HepG2 (cell line): ENCODE results near the gene TMEM8B. TPM values are rescaled to one million over a fixed set of nuclear protein-coding genes. Genes with fewer than 3 reads are reported as not detected.

Experiments
- ATAC-seq: fragments of 200-7000 bp; cut with Tn5 transposase; 3 replicates; pipeline ENCODE4 v1.9.1; 2020; ENCODE audit warnings: mild to moderate bottlenecking, moderate library complexity
- BruUV-seq: library from RNA; stranded (reverse); fragments of 400-500 nt; replicated peaks from 2 replicates; lab custom pipeline; 2021; lab: Mats Ljungman, UMichigan
- CTCF ChIA-PET: fragments of 300-600 bp; formaldehyde crosslinking; extraction: SDS; loops from one replicate; lab custom pipeline; 2021; ENCODE audit warnings: low total read pairs, inconsistent platforms, low intra/inter-chr PET ratio; lab: Yijun Ruan, JAX
- POLR2A ChIA-PET: fragments of 350-600 bp; sonication (Branson Sonifier 250); formaldehyde crosslinking; loops from one replicate; lab custom pipeline; 2020; ENCODE audit warnings: antibody characterized with exemption, inconsistent platforms; lab: Yijun Ruan, JAX
- DNase-seq: peaks from one replicate; pipeline ENCODE4 v3.0.0-alpha.2; 2015; ENCODE audit warnings: low spot score
- FAIRE-seq: peaks from 3 replicates; lab custom pipeline; 2011; peaks lifted over from hg19 to GRCh38; lab: Jason Lieb, UNC
- H2AFZ ChIP-seq: one replicate; pipeline ENCODE4 v1.6.1; 2011; ENCODE audit warnings: low read length, inconsistent platforms
- H3K27ac ChIP-seq: fragments of 300-600 bp; 3 replicates; pipeline ENCODE4 v1.8.0; 2011; ENCODE audit warnings: mixed run types, mild to moderate bottlenecking, mixed read lengths, low read length, inconsistent platforms; ENCODE audit not compliant: insufficient read depth; ENCODE audit errors: extremely low read length
- H3K27me3 ChIP-seq, 2 experiments: fragments of 200-600 bp in 1 of 2; 2 replicates in 1 of 2; 3 replicates in 1 of 2; pipeline versions ENCODE4 v1.6.0 to v1.8.0; 2011; ENCODE audit warnings: low read length in 2 of 2, mild to moderate bottlenecking in 2 of 2, moderate library complexity in 2 of 2, inconsistent platforms in 1 of 2; ENCODE audit not compliant: insufficient read depth in 2 of 2, control insufficient read depth in 1 of 2
- H3K36me3 ChIP-seq, 2 experiments: fragments of 200-600 bp in 1 of 2; replicated peaks in 1 of 2; 2 replicates in 1 of 2; 3 replicates in 1 of 2; pipeline versions ENCODE4 v1.5.1 to v1.8.0; 2011; ENCODE audit warnings: low read length in 2 of 2, inconsistent platforms in 1 of 2; ENCODE audit not compliant: insufficient read depth in 2 of 2, control insufficient read depth in 1 of 2
- H3K4me1 ChIP-seq: 2 replicates; pipeline ENCODE4 v1.5.1; 2012; ENCODE audit warnings: low read length, inconsistent platforms; ENCODE audit not compliant: insufficient read depth
- H3K4me2 ChIP-seq: 2 replicates; pipeline ENCODE4 v1.6.0; 2011; ENCODE audit warnings: low read depth, low read length, inconsistent platforms
- H3K4me3 ChIP-seq, 3 experiments: fragments of 200-600 bp in 1 of 3; sonication (generic), shearing (Covaris generic) in 1 of 3; replicated peaks in 1 of 3; 2 replicates each; pipeline ENCODE4 v1.5.1; 2011 to 2016; ENCODE audit warnings: low read length in 3 of 3, inconsistent platforms in 2 of 3, low read depth in 2 of 3, mild to moderate bottlenecking in 2 of 3, control low read depth in 1 of 3, mixed read lengths in 1 of 3; ENCODE audit not compliant: insufficient read depth in 1 of 3
- H3K79me2 ChIP-seq: one replicate; pipeline ENCODE4 v1.6.1; 2011; ENCODE audit warnings: low read length, inconsistent platforms; ENCODE audit not compliant: insufficient read depth
- H3K9ac ChIP-seq: 2 replicates; pipeline ENCODE4 v1.6.0; 2011; ENCODE audit warnings: mild to moderate bottlenecking, low read depth, low read length, inconsistent platforms; ENCODE audit not compliant: insufficient read depth
- H3K9me3 ChIP-seq: 2 replicates; pipeline ENCODE4 v1.5.1; 2012; ENCODE audit warnings: mild to moderate bottlenecking, low read length
- H4K20me1 ChIP-seq: 2 replicates; pipeline ENCODE4 v1.6.0; 2011; ENCODE audit warnings: inconsistent platforms, mild to moderate bottlenecking, low read length, moderate library complexity; ENCODE audit not compliant: insufficient read depth
- GABPB1 ChIP-seq: IDR thresholded peaks from 2 replicates; pipeline ENCODE4 v1.6.1; 2016; ENCODE audit warnings: mild to moderate bottlenecking, missing genetic modification reagents, moderate library complexity, missing compliant biosample characterization
- GTF3A ChIP-seq: sonication (generic); formaldehyde crosslinking; conservative IDR thresholded peaks from 2 replicates; pipeline ENCODE4 v1.4.0; 2020; ENCODE audit warnings: mild to moderate bottlenecking, missing genetic modification reagents
- HHEX ChIP-seq: IDR thresholded peaks from 2 replicates; pipeline ENCODE4 v1.6.1; 2016; ENCODE audit warnings: control low read depth
- HOXA3 ChIP-seq: sonication (generic); formaldehyde crosslinking; IDR thresholded peaks from 2 replicates; pipeline ENCODE4 v1.5.0; 2020; ENCODE audit warnings: missing genetic modification reagents
- JUND ChIP-seq: sonication (generic); formaldehyde crosslinking; IDR thresholded peaks from 2 replicates; pipeline ENCODE4 v1.8.0; 2022; ENCODE audit warnings: mild to moderate bottlenecking, missing genetic modification reagents
- PAXIP1 ChIP-seq: sonication (generic); formaldehyde crosslinking; conservative IDR thresholded peaks from 2 replicates; pipeline ENCODE4 v1.4.0; 2020; ENCODE audit warnings: mild to moderate bottlenecking, missing genetic modification reagents, moderate library complexity
- RXRA ChIP-seq: sonication (generic); formaldehyde crosslinking; IDR thresholded peaks from 2 replicates; pipeline ENCODE4 v1.5.1; 2020; ENCODE audit warnings: missing genetic modification reagents
- SALL2 ChIP-seq: sonication (generic); formaldehyde crosslinking; IDR thresholded peaks from 2 replicates; pipeline ENCODE4 v1.8.1; 2023; ENCODE audit warnings: mild to moderate bottlenecking, missing genetic modification reagents, inconsistent platforms
- SOX6 ChIP-seq, 2 experiments: fragments of 450-650 bp in 1 of 2; sonication (generic) in 1 of 2; formaldehyde crosslinking in 1 of 2; IDR thresholded peaks; 2 replicates each; pipeline versions ENCODE4 v1.4.0 to v1.6.1; 2017 to 2020; ENCODE audit warnings: antibody characterized with exemption in 1 of 2, mild to moderate bottlenecking in 1 of 2, missing genetic modification reagents in 1 of 2
- ZNF441 ChIP-seq: sonication (generic); formaldehyde crosslinking; IDR thresholded peaks from 2 replicates; pipeline ENCODE4 v1.7.0; 2021; ENCODE audit warnings: missing genetic modification reagents, borderline replicate concordance
- WGBS: methylation state at CpG from one replicate; pipeline ENCODE4 v1.1.6; 2017; ENCODE audit warnings: low lambda C conversion rate; 5-methylcytosine and 5-hydroxymethylcytosine counted together
- in situ Hi-C: cut with HindIII; loops from 2 replicates; pipeline ENCODE4 v1.10.0; 2017; ENCODE audit warnings: low pct_unique_long_range_greater_than_20kb; ENCODE audit not compliant: extremely low pct_ligation_motif_present
- intact Hi-C: fragments of 100-400 bp; cut with micrococcal nuclease; formaldehyde crosslinking; loops from one replicate; pipeline ENCODE4 v1.10.0; 2022; ENCODE audit not compliant: unreplicated experiment
- polyA plus RNA-seq, 8 experiments: library from polyadenylated mRNA; depleted of rRNA in 3 of 8; stranded (reverse) in 7 of 8; unstranded in 1 of 8; fragments of >200 nt; fragmentation: Illumina TruSeq in 4 of 8; extraction: Trizol in 4 of 8; gene quantifications; 2 replicates each; pipeline versions ENCODE4 v1.2.1 to v1.2.3, GENCODE V29; 2011 to 2016; ENCODE audit warnings: low read depth in 4 of 8, missing spikeins in 1 of 8, mixed read lengths in 1 of 8; ENCODE audit not compliant: insufficient read depth in 1 of 8
- total RNA-seq, 5 experiments: library from RNA; depleted of rRNA; stranded (reverse); fragments of >200 nt; fragmentation: Illumina TruSeq; extraction: Trizol; gene quantifications; 2 replicates each; pipeline ENCODE4 v1.2.3, GENCODE V29; 2016; ENCODE audit warnings: low read depth in 1 of 5
- TF ChIP-seq, protein P1 (sequence below): sonication (generic); formaldehyde crosslinking; IDR thresholded peaks from 2 replicates; pipeline ENCODE4 v1.4.0; 2020; ENCODE audit warnings: missing genetic modification reagents
- TF ChIP-seq, protein P2 (sequence below): sonication (generic); formaldehyde crosslinking; IDR thresholded peaks from 2 replicates; pipeline ENCODE4 v1.4.0; 2020; ENCODE audit warnings: mild to moderate bottlenecking, missing genetic modification reagents
- TF ChIP-seq, protein P3 (sequence below): sonication (generic); formaldehyde crosslinking; IDR thresholded peaks from 2 replicates; pipeline ENCODE4 v1.5.1; 2020; ENCODE audit warnings: mild to moderate bottlenecking, missing genetic modification reagents, moderate library complexity

TMEM8B gene
- total and polyA plus RNA-seq, 2 of the 13 experiments (the other 11 are each of a cell fraction or from before 2014, with no cell fraction given) = 2.1 to 2.7 TPM

- Histone ChIP-seq H3K4me1 (peaks cover 62% of the 10 kb centered on the region), H3K4me3 (no peak overlapping the region), H2AFZ (no peak overlapping the region), H3K9me3 (no peaks in the 10 kb centered on the region), H3K27ac (no peak overlapping the region), H3K4me2 (peak overlapping the region; percentile 54), H3K9ac (no peak overlapping the region), H4K20me1 (no peaks in the 10 kb centered on the region), H3K27me3 (peaks cover 0 to 4% of the 10 kb centered on the region in 2 experiments; a peak in 1 of 5 replicates), H3K79me2 (no peaks in the 10 kb centered on the region), H3K36me3 (no peaks in the 10 kb centered on the region)
- ATAC-seq = peak; percentile 85
- intact Hi-C loops = loop anchor here (2.0 kb wide), 1 partner anchor 14 kb away; no protein-coding TSS in a partner anchor
- ChIA-PET POLR2A (no interaction called here), CTCF (no interaction called here)
- peak; percentile 85 for DNase-seq
- no peak for FAIRE-seq
- in situ Hi-C loops = no loop called here
- BruUV-seq = no TSS peak
- 4% methylated on average over 6 of the region's 9 CpGs for WGBS
- peak; percentile 48; the same call in 1 of the 2 replicates for TF ChIP-seq SALL2
- TF ChIP-seq GABPB1 (CRISPR knock-in tag) = peak; percentile 45
- TF ChIP-seq ZNF441 (CRISPR knock-in tag) = peak; percentile 30; the same call in 1 of the 2 replicates
- peak; percentile 60; the same call in 1 of the 2 replicates for TF ChIP-seq RXRA (CRISPR knock-in tag)
- TF ChIP-seq HHEX = no peak
- TF ChIP-seq SOX6 (IDR thresholded peaks at IDR 0.05) = no peak
- peak; percentile 80 for TF ChIP-seq SOX6 (CRISPR knock-in tag; IDR thresholded peaks at IDR 0.05)
- TF ChIP-seq JUND (CRISPR knock-in tag) = peak; percentile 32; the same call in 1 of the 2 replicates
- TF ChIP-seq, protein P1, sequence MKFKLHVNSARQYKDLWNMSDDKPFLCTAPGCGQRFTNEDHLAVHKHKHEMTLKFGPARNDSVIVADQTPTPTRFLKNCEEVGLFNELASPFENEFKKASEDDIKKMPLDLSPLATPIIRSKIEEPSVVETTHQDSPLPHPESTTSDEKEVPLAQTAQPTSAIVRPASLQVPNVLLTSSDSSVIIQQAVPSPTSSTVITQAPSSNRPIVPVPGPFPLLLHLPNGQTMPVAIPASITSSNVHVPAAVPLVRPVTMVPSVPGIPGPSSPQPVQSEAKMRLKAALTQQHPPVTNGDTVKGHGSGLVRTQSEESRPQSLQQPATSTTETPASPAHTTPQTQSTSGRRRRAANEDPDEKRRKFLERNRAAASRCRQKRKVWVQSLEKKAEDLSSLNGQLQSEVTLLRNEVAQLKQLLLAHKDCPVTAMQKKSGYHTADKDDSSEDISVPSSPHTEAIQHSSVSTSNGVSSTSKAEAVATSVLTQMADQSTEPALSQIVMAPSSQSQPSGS (CRISPR knock-in tag) = no peak
- TF ChIP-seq, protein P2, sequence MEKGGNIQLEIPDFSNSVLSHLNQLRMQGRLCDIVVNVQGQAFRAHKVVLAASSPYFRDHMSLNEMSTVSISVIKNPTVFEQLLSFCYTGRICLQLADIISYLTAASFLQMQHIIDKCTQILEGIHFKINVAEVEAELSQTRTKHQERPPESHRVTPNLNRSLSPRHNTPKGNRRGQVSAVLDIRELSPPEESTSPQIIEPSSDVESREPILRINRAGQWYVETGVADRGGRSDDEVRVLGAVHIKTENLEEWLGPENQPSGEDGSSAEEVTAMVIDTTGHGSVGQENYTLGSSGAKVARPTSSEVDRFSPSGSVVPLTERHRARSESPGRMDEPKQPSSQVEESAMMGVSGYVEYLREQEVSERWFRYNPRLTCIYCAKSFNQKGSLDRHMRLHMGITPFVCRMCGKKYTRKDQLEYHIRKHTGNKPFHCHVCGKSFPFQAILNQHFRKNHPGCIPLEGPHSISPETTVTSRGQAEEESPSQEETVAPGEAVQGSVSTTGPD (CRISPR knock-in tag) = no peak
- peak; percentile 30; the same call in 1 of the 2 replicates for TF ChIP-seq PAXIP1 (CRISPR knock-in tag)
- TF ChIP-seq, protein P3, sequence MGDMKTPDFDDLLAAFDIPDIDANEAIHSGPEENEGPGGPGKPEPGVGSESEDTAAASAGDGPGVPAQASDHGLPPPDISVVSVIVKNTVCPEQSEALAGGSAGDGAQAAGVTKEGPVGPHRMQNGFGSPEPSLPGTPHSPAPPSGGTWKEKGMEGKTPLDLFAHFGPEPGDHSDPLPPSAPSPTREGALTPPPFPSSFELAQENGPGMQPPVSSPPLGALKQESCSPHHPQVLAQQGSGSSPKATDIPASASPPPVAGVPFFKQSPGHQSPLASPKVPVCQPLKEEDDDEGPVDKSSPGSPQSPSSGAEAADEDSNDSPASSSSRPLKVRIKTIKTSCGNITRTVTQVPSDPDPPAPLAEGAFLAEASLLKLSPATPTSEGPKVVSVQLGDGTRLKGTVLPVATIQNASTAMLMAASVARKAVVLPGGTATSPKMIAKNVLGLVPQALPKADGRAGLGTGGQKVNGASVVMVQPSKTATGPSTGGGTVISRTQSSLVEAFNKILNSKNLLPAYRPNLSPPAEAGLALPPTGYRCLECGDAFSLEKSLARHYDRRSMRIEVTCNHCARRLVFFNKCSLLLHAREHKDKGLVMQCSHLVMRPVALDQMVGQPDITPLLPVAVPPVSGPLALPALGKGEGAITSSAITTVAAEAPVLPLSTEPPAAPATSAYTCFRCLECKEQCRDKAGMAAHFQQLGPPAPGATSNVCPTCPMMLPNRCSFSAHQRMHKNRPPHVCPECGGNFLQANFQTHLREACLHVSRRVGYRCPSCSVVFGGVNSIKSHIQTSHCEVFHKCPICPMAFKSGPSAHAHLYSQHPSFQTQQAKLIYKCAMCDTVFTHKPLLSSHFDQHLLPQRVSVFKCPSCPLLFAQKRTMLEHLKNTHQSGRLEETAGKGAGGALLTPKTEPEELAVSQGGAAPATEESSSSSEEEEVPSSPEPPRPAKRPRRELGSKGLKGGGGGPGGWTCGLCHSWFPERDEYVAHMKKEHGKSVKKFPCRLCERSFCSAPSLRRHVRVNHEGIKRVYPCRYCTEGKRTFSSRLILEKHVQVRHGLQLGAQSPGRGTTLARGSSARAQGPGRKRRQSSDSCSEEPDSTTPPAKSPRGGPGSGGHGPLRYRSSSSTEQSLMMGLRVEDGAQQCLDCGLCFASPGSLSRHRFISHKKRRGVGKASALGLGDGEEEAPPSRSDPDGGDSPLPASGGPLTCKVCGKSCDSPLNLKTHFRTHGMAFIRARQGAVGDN (CRISPR knock-in tag) = peak; percentile 52
- TF ChIP-seq GTF3A (CRISPR knock-in tag) = no peak
- TF ChIP-seq HOXA3 (CRISPR knock-in tag) = 0 out of 2 replicates have a peak, but pooled peaks have one; percentile 29
These were observed 85.3 kb downstream of the TMEM8B start for GRCh38 chr9:35914301-35914807.
